Tongue (tissue), 2 donors: ENCODE data around the gene MCF2L. TPM values are rescaled to one million over a fixed set of nuclear protein-coding genes. Genes with fewer than 3 reads are reported as not detected.
"Not testable (repeated sequence)": the region's sequence is repeated elsewhere in the genome, so short reads cannot be mapped to it uniquely, and the experiment has no call there.

Experiments
- DNase-seq: peaks from one replicate; pipeline ENCODE4 v3.0.0-alpha.2; 2015
- total RNA-seq: library from RNA; depleted of rRNA; stranded (reverse); fragments of >200 nt; gene quantifications from one replicate; pipeline ENCODE4 v1.2.3, GENCODE V29; 2014

Gene MCF2L
- total RNA-seq, 1 donor from 2014 or later: 60.7 TPM

GRCh38 chr13:113049981-113050380 lies 81.0 kb downstream of the MCF2L start:
- DNase-seq: no peak

- no peak for DNase-seq
Observed at GRCh38 chr13:113050734-113051431, 81.9 kb downstream of the MCF2L start.

GRCh38 chr13:113051641-113052040 lies 82.6 kb downstream of the MCF2L start:
- no peak for DNase-seq

GRCh38 chr13:113052206-113052605 lies 83.2 kb downstream of the MCF2L start:
- no peak for DNase-seq

- no peak for DNase-seq
Observed at GRCh38 chr13:113052971-113053370, 84.0 kb downstream of the MCF2L start.

GRCh38 chr13:113053376-113053775 lies 84.4 kb downstream of the MCF2L start:
- DNase-seq: no peak

- no peak for DNase-seq
Observed at GRCh38 chr13:113053801-113054604, 85.0 kb downstream of the MCF2L start.

- DNase-seq: no peak
Observed at GRCh38 chr13:113057084-113057483, 88.1 kb downstream of the MCF2L start.

- not testable (repeated sequence) for DNase-seq
Observed at GRCh38 chr13:113057559-113057958, 88.5 kb downstream of the MCF2L start.

- DNase-seq: no peak
Observed at GRCh38 chr13:113058129-113058987, 89.3 kb downstream of the MCF2L start.

GRCh38 chr13:113058988-113059850 lies 90.2 kb downstream of the MCF2L start:
- DNase-seq: no peak

- no peak for DNase-seq
Observed at GRCh38 chr13:113059891-113060290, 90.9 kb downstream of the MCF2L start.

- no peak for DNase-seq
Observed at GRCh38 chr13:113060557-113061270, 91.7 kb downstream of the MCF2L start.

GRCh38 chr13:113061271-113061625 lies 92.2 kb downstream of the MCF2L start:
- DNase-seq: no peak

- no peak for DNase-seq
Observed at GRCh38 chr13:113061796-113062425, 92.9 kb downstream of the MCF2L start.

GRCh38 chr13:113062691-113063090 lies 93.7 kb downstream of the MCF2L start:
- no peak for DNase-seq

GRCh38 chr13:113063091-113063491 lies 94.1 kb downstream of the MCF2L start:
- DNase-seq: no peak

- DNase-seq: no peak
Observed at GRCh38 chr13:113064000-113064533, 95.1 kb downstream of the MCF2L start.

- peak; percentile 65 for DNase-seq
Observed at GRCh38 chr13:113064534-113065405, 95.8 kb downstream of the MCF2L start.
